SH-SY5Y (cell line): ENCODE measurements around the gene PHF20.

ENCODE experiments used
- GATA2 ChIP-seq: IDR thresholded peaks from 2 replicates; pipeline ENCODE4 v1.6.1; 2011; ENCODE audit warnings: mild to moderate bottlenecking, low read depth, low read length
- GATA3 ChIP-seq: IDR thresholded peaks from 2 replicates; pipeline ENCODE4 v1.6.1; 2011; ENCODE audit warnings: low read depth, mild to moderate bottlenecking, low read length, moderate library complexity

DNA sequence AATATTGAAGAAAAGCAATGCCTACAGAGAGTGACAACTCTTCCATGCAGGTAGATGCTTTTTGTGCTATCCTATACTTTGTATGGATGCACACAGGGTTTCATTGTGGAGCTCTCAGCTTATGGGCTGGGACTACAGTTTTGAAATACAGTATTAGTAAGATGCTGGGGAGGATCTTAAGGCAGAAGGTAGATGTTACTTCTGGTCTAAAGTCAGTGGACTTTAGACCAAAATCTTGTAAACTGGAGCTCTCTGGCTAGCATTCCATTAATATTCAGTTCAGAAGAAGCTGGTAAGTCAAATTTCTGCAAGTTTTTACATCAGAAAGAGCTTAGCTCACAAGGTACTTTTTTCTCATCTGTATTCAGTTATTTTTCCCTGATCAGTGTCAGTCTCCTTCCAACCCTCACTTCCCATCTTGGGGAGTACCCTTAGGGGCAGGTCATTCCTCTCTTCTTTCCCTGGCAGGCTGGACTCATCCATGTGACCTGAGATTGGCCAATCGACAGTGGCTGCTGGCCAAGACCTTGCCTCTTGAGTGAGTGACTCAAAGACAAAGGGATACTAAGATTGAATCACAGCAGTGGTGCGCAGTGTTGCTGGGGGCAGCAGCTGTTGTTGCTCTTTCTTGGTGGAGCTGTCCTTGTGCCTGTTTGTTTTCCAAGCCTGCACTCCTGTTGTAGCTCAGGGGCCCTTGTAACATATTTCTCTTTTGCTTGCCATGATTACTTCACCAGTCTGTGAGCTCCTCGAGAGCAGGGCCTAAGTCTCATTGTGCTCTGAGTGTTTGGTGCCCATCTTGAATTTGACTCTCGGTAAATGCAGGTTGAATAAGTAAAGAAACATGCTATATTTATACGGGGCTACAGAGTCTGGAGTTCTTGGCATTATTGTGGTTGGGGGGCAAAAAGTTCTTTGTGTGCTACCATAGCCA lies 2.8 kb upstream of the PHF20 start:
- TF ChIP-seq GATA2: no peak
- no peak for TF ChIP-seq GATA3
